Measurements from ENCODE around the gene SLC25A26. TPM values are rescaled to one million over a fixed set of nuclear protein-coding genes. Genes with fewer than 3 reads are reported as not detected.

Gene SLC25A26
- total RNA-seq, 1 donor from 2014 or later: 20.8 TPM

- DNase-seq: no peak
These were observed 157.0 kb downstream of the SLC25A26 start for GRCh38 chr3:66377800-66378199.

GRCh38 chr3:66378256-66378655 lies 157.5 kb downstream of the SLC25A26 start:
- peak; percentile 54 for DNase-seq

- no peak for DNase-seq
These were observed 158.8 kb downstream of the SLC25A26 start for GRCh38 chr3:66379565-66379964.

- DNase-seq: no peak
These were observed 159.6 kb downstream of the SLC25A26 start for GRCh38 chr3:66380200-66380932.

- DNase-seq: no peak
These were observed 160.8 kb downstream of the SLC25A26 start for GRCh38 chr3:66381626-66382025.

GRCh38 chr3:66382142-66382541 lies 161.3 kb downstream of the SLC25A26 start:
- DNase-seq: no peak

GRCh38 chr3:66383023-66383422 lies 162.2 kb downstream of the SLC25A26 start:
- DNase-seq: no peak

- DNase-seq: no peak
These were observed 163.4 kb downstream of the SLC25A26 start for GRCh38 chr3:66383998-66384745.

GRCh38 chr3:66385066-66385465 lies 164.3 kb downstream of the SLC25A26 start:
- DNase-seq: no peak

- no peak for DNase-seq
These were observed 165.5 kb downstream of the SLC25A26 start for GRCh38 chr3:66386011-66386924.

GRCh38 chr3:66386925-66387650 lies 166.3 kb downstream of the SLC25A26 start:
- no peak for DNase-seq

- no peak for DNase-seq
These were observed 169.2 kb downstream of the SLC25A26 start for GRCh38 chr3:66390013-66390412.

- DNase-seq: no peak
These were observed 171.7 kb downstream of the SLC25A26 start for GRCh38 chr3:66392512-66392911.

- DNase-seq: no peak
These were observed 172.1 kb downstream of the SLC25A26 start for GRCh38 chr3:66392966-66393332.

- peak; percentile 59 for DNase-seq
These were observed 172.7 kb downstream of the SLC25A26 start for GRCh38 chr3:66393333-66394005.

- DNase-seq: peak; percentile 25
These were observed 173.4 kb downstream of the SLC25A26 start for GRCh38 chr3:66394019-66394752.

- peak; percentile 18 for DNase-seq
These were observed 174.0 kb downstream of the SLC25A26 start for GRCh38 chr3:66394753-66395249.

- DNase-seq: no peak
These were observed 174.8 kb downstream of the SLC25A26 start for GRCh38 chr3:66395635-66396034.

GRCh38 chr3:66396161-66396760 lies 175.5 kb downstream of the SLC25A26 start:
- no peak for DNase-seq

- no peak for DNase-seq
These were observed 176.1 kb downstream of the SLC25A26 start for GRCh38 chr3:66396888-66397287.

Measured in dermis blood vessel endothelial cell (primary cell).